HCT116 (cell line): ENCODE measurements around the gene BABAM2. TPM values are rescaled to one million over a fixed set of nuclear protein-coding genes. Genes with fewer than 3 reads are reported as not detected.

Source experiments
- ATAC-seq: fragments of 200-7000 bp; cut with Tn5 transposase; 2 replicates; pipeline ENCODE4 v1.9.1; 2020; ENCODE audit warnings: mild to moderate bottlenecking, moderate library complexity
- BruUV-seq: library from RNA; stranded (reverse); fragments of 400-500 nt; replicated peaks from 2 replicates; lab custom pipeline; 2021; lab: Mats Ljungman, UMichigan
- CTCF ChIA-PET: fragments of 300-600 bp; sonication (Branson Sonifier 250); formaldehyde crosslinking; loops from one replicate; lab custom pipeline; 2021; ENCODE audit warnings: antibody characterized with exemption; lab: Charles Lee
- POLR2A ChIA-PET: fragments of 300-600, 350-600 bp; sonication (Branson Sonifier 250); formaldehyde crosslinking; loops from one replicate; lab custom pipeline; 2021; ENCODE audit warnings: antibody characterized with exemption; lab: Charles Lee
- RAD21 ChIA-PET, 2 experiments: fragments of 300-600 bp; sonication (Branson Sonifier 250); formaldehyde crosslinking; loops; one replicate each; lab custom pipeline; 2023; ENCODE audit warnings: low total read pairs in 2 of 2; ENCODE audit not compliant: uncharacterized antibody in 2 of 2, unreplicated experiment in 2 of 2, low non-redundant PET in 1 of 2; lab: Charles Lee
- DNase-seq: peaks from one replicate; pipeline ENCODE4 v3.0.0-alpha.2; 2010; ENCODE audit warnings: low read depth, low spot score
- H2AFZ ChIP-seq: fragments of 200-600 bp; shearing (Covaris generic), sonication (generic); 2 replicates; pipeline ENCODE4 v1.6.1; 2017; ENCODE audit warnings: low read depth, mixed run types, mixed read lengths, antibody characterized with exemption, low read length; ENCODE audit not compliant: poor library complexity, severe bottlenecking
- H3K27ac ChIP-seq: 2 replicates; pipeline ENCODE4 v1.5.1; 2012; ENCODE audit warnings: low read depth, low read length
- H3K27me3 ChIP-seq: fragments of 200-600 bp; sonication (generic); 2 replicates; pipeline ENCODE4 v1.6.1; 2016; ENCODE audit warnings: mixed run types, low read length, mixed read lengths; ENCODE audit not compliant: insufficient read depth
- H3K36me3 ChIP-seq, 2 experiments: fragments of 200-500 bp in 1 of 2; fragments of 200-600 bp in 1 of 2; sonication (Bioruptor generic) in 1 of 2; sonication (generic) in 1 of 2; 2 replicates each; pipeline versions ENCODE4 v1.5.1 to v1.6.1; 2014 to 2016; ENCODE audit warnings: low read length in 2 of 2, inconsistent platforms in 1 of 2, mixed read lengths in 1 of 2, mixed run types in 1 of 2; ENCODE audit not compliant: insufficient read depth in 2 of 2, control insufficient read depth in 1 of 2
- H3K4me1 ChIP-seq, 2 experiments: fragments of 200-600 bp in 1 of 2; sonication (generic) in 1 of 2; 2 replicates each; pipeline versions ENCODE4 v1.5.1 to v1.6.1; 2012 to 2017; ENCODE audit warnings: low read length in 2 of 2, inconsistent platforms in 1 of 2, mild to moderate bottlenecking in 1 of 2, mixed read lengths in 1 of 2, mixed run types in 1 of 2, moderate library complexity in 1 of 2; ENCODE audit not compliant: insufficient read depth in 2 of 2, control insufficient read depth in 1 of 2
- H3K4me2 ChIP-seq: fragments of 200-600 bp; sonication (generic); 2 replicates; pipeline ENCODE4 v1.6.1; 2017; ENCODE audit warnings: mixed run types, low read length, mixed read lengths
- H3K4me3 ChIP-seq, 2 experiments: fragments of 200-600 bp in 1 of 2; sonication (generic) in 1 of 2; replicated peaks in 1 of 2; 2 replicates each; pipeline ENCODE4 v1.5.1; 2011 to 2016; ENCODE audit warnings: low read length in 2 of 2, control low read depth in 1 of 2, low read depth in 1 of 2, mild to moderate bottlenecking in 1 of 2, mixed read lengths in 1 of 2, mixed run types in 1 of 2
- H3K79me2 ChIP-seq: fragments of 200-600 bp; sonication (generic); 2 replicates; pipeline ENCODE4 v1.6.1; 2017; ENCODE audit warnings: mild to moderate bottlenecking, mixed run types, low read length, moderate library complexity, mixed read lengths; ENCODE audit not compliant: insufficient read depth
- H3K9ac ChIP-seq: fragments of 200-600 bp; sonication (generic); 2 replicates; pipeline ENCODE4 v1.6.1; 2016; ENCODE audit warnings: low read length, mixed read lengths
- H3K9me2 ChIP-seq: fragments of 200-600 bp; sonication (generic), shearing (Covaris generic); 2 replicates; pipeline ENCODE4 v1.6.1; 2017; ENCODE audit warnings: mixed run types, mild to moderate bottlenecking, moderate library complexity; ENCODE audit not compliant: insufficient read depth
- H3K9me3 ChIP-seq, 2 experiments: fragments of 200-500 bp in 1 of 2; fragments of 200-600 bp in 1 of 2; sonication (Bioruptor generic) in 1 of 2; sonication (generic) in 1 of 2; 2 replicates each; pipeline ENCODE4 v1.6.1; 2014 to 2017; ENCODE audit warnings: low read length in 2 of 2, mixed read lengths in 2 of 2, inconsistent platforms in 1 of 2, low read depth in 1 of 2, mild to moderate bottlenecking in 1 of 2, mixed run types in 1 of 2, moderate library complexity in 1 of 2; ENCODE audit not compliant: control insufficient read depth in 1 of 2, insufficient read depth in 1 of 2
- H4K20me1 ChIP-seq: fragments of 200-600 bp; sonication (generic), shearing (Covaris generic); 2 replicates; pipeline ENCODE4 v1.6.1; 2017; ENCODE audit warnings: mixed run types, mild to moderate bottlenecking, moderate library complexity; ENCODE audit not compliant: insufficient read depth
- ATF3 ChIP-seq: IDR thresholded peaks from 2 replicates; pipeline ENCODE4 v1.6.1; 2012
- CTCF ChIP-seq, 3 experiments: fragments of 200-600 bp in 1 of 3; sonication (generic) in 1 of 3; IDR thresholded peaks in 2 of 3; conservative IDR thresholded peaks in 1 of 3; 2 replicates each; pipeline ENCODE4 v1.5.1; 2012 to 2017; ENCODE audit warnings: low read depth in 2 of 3, low read length in 2 of 3, antibody characterized with exemption in 1 of 3, borderline replicate concordance in 1 of 3, control low read depth in 1 of 3, mild to moderate bottlenecking in 1 of 3, mixed read lengths in 1 of 3, mixed run types in 1 of 3, moderate library complexity in 1 of 3; ENCODE audit not compliant: insufficient read depth in 1 of 3
- EGR1 ChIP-seq: IDR thresholded peaks from 2 replicates; pipeline ENCODE4 v1.6.1; 2012; ENCODE audit warnings: low read depth
- FOSL1 ChIP-seq: IDR thresholded peaks from 2 replicates; pipeline ENCODE4 v1.6.1; 2012; ENCODE audit warnings: low read depth
- JUND ChIP-seq: IDR thresholded peaks from 2 replicates; pipeline ENCODE4 v1.6.1; 2012
- MAX ChIP-seq: IDR thresholded peaks from 2 replicates; pipeline ENCODE4 v1.6.1; 2012
- POLR2A ChIP-seq: IDR thresholded peaks from 2 replicates; pipeline ENCODE4 v1.7.0; 2011; ENCODE audit warnings: borderline replicate concordance; ENCODE audit not compliant: insufficient read depth, insufficient read length; ENCODE audit errors: extremely low read depth
- POLR2AphosphoS5 ChIP-seq: IDR thresholded peaks from 2 replicates; pipeline ENCODE4 v1.6.1; 2011; ENCODE audit warnings: mild to moderate bottlenecking, low read depth, low read length, moderate library complexity
- RAD21 ChIP-seq: IDR thresholded peaks from 2 replicates; pipeline ENCODE4 v1.6.1; 2012; ENCODE audit warnings: low read depth, mild to moderate bottlenecking
- SIN3A ChIP-seq: IDR thresholded peaks from 2 replicates; pipeline ENCODE4 v1.6.1; 2012; ENCODE audit warnings: low read depth
- TCF7L2 ChIP-seq: IDR thresholded peaks from 2 replicates; pipeline ENCODE4 v1.7.0; 2011; ENCODE audit warnings: borderline replicate concordance, inconsistent platforms; ENCODE audit not compliant: insufficient read depth, insufficient read length; ENCODE audit errors: extremely low read depth
- YY1 ChIP-seq: IDR thresholded peaks from 2 replicates; pipeline ENCODE4 v1.6.1; 2011; ENCODE audit warnings: low read length, low read depth, moderate library complexity, mild to moderate bottlenecking; ENCODE audit not compliant: insufficient replicate concordance; ENCODE audit errors: extremely low read depth
- ZBTB33 ChIP-seq: IDR thresholded peaks from 2 replicates; pipeline ENCODE4 v1.6.1; 2011; ENCODE audit warnings: mild to moderate bottlenecking, low read length, moderate library complexity; ENCODE audit not compliant: insufficient replicate concordance; ENCODE audit errors: extremely low read depth
- ZFX ChIP-seq: fragments of 450-650 bp; IDR thresholded peaks from 2 replicates; pipeline ENCODE4 v1.6.1; 2017
- ZNF274 ChIP-seq: fragments of 200-500 bp; sonication (Bioruptor generic); IDR thresholded peaks from 2 replicates; pipeline ENCODE4 v1.6.1; 2014; ENCODE audit warnings: mild to moderate bottlenecking, low read depth, low read length, inconsistent platforms
- intact Hi-C: fragments of 100-400 bp; cut with micrococcal nuclease; formaldehyde crosslinking; loops from 2 replicates; pipeline ENCODE4 v1.10.0; 2022
- total RNA-seq: library from RNA; stranded (reverse); gene quantifications from one replicate; pipeline ENCODE4 v1.2.1, GENCODE V29; 2021; ENCODE audit not compliant: unreplicated experiment

The BABAM2 gene
- total RNA-seq, 1 experiment from 2014 or later: 23.8 TPM

- CTCF ChIA-PET: no interaction called here
- RAD21 ChIA-PET: no interaction called here
- H3K9ac ChIP-seq: no peak overlapping the region
- H3K36me3 ChIP-seq: no peaks in the 10 kb centered on the region
- no peak overlapping the region for H3K4me2 ChIP-seq
- BruUV-seq: no TSS peak
- H4K20me1 ChIP-seq: no peaks in the 10 kb centered on the region
- H3K27ac ChIP-seq: no peak overlapping the region
- ATAC-seq: no peak
- H3K79me2 ChIP-seq: no peaks in the 10 kb centered on the region
- H2AFZ ChIP-seq: no peak overlapping the region
- DNase-seq: no peak
- intact Hi-C loops: no loop called here
- no peaks in the 10 kb centered on the region for H3K4me1 ChIP-seq
- H3K9me3 ChIP-seq: no peaks in the 10 kb centered on the region
- TF ChIP-seq MAX: no peak
- no peak for TF ChIP-seq RAD21
- TF ChIP-seq ZBTB33: no peak
- TF ChIP-seq YY1: no peak
- no peak for TF ChIP-seq JUND
- no peak for TF ChIP-seq ATF3
- no peak for TF ChIP-seq POLR2A
- no peak for TF ChIP-seq POLR2AphosphoS5
- no peak for TF ChIP-seq TCF7L2
- no peak for TF ChIP-seq ZFX
- TF ChIP-seq FOSL1: no peak
- TF ChIP-seq SIN3A: no peak
- TF ChIP-seq EGR1: no peak
- TF ChIP-seq CTCF (IDR thresholded peaks at IDR 0.05 in 2 of 3, conservative IDR thresholded peaks at IDR 0.05 in 1 of 3; ENCODE audit: borderline replicate concordance in 1 of 3, insufficient read depth in 1 of 3, low read depth in 2 of 3, low read length in 2 of 3): no peak
- TF ChIP-seq ZNF274: no peak
- no peaks in the 10 kb centered on the region for H3K27me3 ChIP-seq
- no peak overlapping the region for H3K4me3 ChIP-seq
- no peaks in the 10 kb centered on the region for H3K9me2 ChIP-seq
- POLR2A ChIA-PET: no interaction called here
These were observed 162.2 kb downstream of the BABAM2 start for GRCh38 chr2:28052691-28053090.
